ENCODE measurements around the gene DOCK6.
A peak's percentile ranks its signal among the peaks of the same experiment; 100 is the strongest.

DOCK6 gene

GRCh38 chr19:11201791-11202190 is 60.5 kb downstream of the DOCK6 start:
- intact Hi-C loops (cut with DNase I), result no loop called here
- DNase-seq, result no peak

GRCh38 chr19:11200931-11201330 is 61.4 kb downstream of the DOCK6 start:
- no peak for DNase-seq
- intact Hi-C loops (cut with DNase I), result no loop called here

DNA sequence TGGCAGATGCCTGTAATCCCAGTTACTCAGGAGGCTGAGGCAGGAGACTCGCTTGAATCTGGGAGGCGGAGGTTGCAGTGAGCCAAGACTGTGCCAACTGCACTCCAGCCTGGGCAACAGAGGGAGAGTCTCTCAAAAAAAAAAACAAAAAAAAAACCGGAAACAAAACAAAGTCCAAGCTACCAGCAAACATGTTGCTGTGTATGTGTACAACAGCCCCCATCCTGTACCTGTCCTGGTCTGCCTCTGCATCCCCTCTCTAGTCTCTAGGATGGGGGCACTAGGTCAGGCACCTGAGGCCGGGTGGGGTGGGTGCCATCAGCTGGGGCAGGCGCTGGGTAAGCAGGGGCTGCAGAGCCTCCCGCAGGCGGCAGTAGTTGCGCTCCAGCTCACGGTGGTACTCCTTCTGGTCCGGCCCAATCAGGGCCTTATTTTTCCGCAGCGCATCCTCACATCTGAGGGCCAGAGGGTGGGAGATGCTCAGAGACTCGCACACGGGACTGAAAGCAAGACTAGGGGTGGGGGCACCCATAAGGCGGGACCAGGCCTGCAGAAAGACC is 62.2 kb downstream of the DOCK6 start:
- intact Hi-C loops (cut with DNase I), result no loop called here
- no peak for DNase-seq

- intact Hi-C loops (cut with DNase I), result no loop called here
- DNase-seq, result no peak
Measured at GRCh38 chr19:11199517-11199916, 62.8 kb downstream of the DOCK6 start.

- no peak for DNase-seq
- intact Hi-C loops (cut with DNase I), result no loop called here
Measured at GRCh38 chr19:11198769-11199424, 63.4 kb downstream of the DOCK6 start.

DNA sequence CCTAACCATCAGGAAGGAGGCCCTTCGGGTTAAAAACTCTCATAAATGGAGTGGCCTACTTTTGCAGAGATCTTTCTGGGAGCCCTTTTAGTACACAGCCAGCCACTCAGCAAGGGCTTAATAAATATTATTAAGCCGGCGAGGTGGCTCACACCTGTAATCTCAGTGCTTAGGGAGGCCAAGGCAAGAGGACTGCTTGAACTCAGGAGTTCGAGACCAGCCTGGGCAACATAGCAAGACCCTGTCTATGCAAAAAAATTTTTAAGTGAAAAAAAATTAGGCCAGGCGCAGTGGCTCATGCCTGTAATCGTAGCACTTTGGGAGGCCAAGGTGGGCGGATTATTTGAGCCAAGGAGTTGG is 64.2 kb downstream of the DOCK6 start:
- intact Hi-C loops (cut with DNase I), result no loop called here
- DNase-seq, result no peak

GRCh38 chr19:11197291-11198174 is 64.8 kb downstream of the DOCK6 start, which contains the start of gene KANK2:
Gene KANK2 (minus strand): TSS chr19:11197545. CDS start chr19:11194511, 3,034 bp downstream.
- DNase-seq, result peak; percentile 64 to 96 (median 74)
- intact Hi-C loops (cut with DNase I), result no loop called here

DNA sequence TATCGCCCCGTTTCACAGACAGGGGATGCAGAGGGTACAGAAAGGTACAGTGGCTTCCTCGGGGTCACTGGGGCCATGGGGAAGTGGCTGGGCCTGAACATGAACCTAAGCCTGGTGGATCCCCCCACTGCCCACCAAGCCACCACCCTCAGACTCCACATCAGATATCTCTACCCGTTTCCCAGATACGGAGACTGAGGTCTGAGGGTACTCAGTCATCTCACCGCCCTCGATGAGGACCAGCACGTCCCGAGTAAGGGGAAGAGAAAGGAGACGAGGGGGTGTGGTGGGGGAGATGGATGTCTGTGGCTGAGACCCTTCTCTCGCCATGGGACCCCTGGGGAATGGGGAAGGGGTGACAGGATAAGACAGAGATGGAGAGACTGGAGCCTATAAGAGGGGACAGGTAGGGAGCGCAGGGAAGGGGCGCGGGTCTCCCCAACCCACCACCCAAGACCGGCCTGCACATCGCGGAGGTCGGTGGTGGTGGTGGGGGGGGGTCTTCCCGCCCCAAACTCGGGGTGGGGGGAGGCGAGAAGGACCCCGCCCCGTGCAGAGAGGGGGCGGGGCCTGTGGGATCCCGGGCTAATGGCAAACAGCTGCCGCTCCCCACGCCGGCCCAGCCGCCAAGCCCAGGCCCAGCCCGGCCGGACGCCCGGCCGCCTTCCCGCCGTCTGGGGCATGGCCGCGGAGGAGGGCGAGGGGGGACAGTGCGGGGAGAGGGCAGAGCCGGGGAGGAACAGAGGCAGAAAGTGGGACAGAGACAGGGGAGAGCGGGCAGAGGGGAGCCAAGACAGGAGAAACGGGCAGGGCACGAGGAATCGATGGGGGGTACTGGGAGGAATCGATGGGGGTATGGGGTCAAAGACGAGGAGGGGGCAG is 65.7 kb downstream of the DOCK6 start:
- no peak for DNase-seq
- intact Hi-C loops (cut with DNase I), result no loop called here

GRCh38 chr19:11195681-11196080 is 66.6 kb downstream of the DOCK6 start:
- intact Hi-C loops (cut with DNase I), result no loop called here
- DNase-seq, result no peak

- intact Hi-C loops (cut with DNase I), result no loop called here
- DNase-seq, result no peak
Measured at GRCh38 chr19:11194656-11195558, 67.4 kb downstream of the DOCK6 start.

DNA sequence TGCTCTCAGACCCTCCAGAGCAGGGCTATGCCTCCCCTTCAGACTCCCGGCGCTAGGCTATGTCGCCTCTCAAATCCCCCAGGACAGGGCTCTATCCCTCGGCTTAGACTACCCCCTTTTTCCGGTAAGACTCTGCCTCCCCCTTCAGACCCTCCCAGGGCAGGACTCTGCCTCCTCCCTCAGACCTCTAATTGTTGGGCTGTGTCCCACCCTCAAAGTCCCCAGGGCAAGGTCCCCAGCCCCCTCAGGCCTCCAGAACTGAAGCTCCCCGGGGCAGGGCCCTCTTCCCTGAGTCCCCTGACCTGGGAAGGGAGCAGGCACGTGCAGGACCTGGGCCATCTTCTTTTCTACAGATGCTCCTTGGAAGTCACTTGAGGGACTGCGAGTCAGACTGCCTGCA is 68.2 kb downstream of the DOCK6 start:
- no peak for DNase-seq
- intact Hi-C loops (cut with DNase I), result no loop called here

GRCh38 chr19:11192957-11193939 is 69.1 kb downstream of the DOCK6 start:
- intact Hi-C loops (cut with DNase I), result no loop called here
- DNase-seq, result peak in 1 of 10 donors; percentile 84

DNA sequence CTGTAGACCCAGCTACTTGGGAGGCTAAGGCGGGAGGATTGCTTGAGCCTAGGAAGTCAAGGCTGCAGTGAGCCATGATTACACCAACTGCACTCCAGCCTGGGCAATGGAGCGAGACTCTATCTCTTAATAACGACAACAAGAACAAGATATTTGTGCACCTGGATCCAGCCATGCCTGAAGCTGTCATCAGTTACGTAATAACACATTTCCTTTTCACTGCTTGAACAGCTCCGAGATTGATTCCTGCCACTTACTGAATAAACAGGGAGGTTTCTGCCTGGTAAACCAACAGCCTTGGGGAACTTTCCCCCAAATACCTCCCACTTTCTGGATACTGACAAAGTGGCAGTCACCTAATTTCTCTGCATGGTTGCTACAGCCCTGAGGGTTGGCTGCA is 70.4 kb downstream of the DOCK6 start:
- intact Hi-C loops (cut with DNase I), result no loop called here
- no peak for DNase-seq

- no peak for DNase-seq
- intact Hi-C loops (cut with DNase I), result no loop called here
Measured at GRCh38 chr19:11191273-11191755, 71.0 kb downstream of the DOCK6 start.

GRCh38 chr19:11190501-11190900 is 71.8 kb downstream of the DOCK6 start:
- intact Hi-C loops (cut with DNase I), result no loop called here
- DNase-seq, result no peak

DNA sequence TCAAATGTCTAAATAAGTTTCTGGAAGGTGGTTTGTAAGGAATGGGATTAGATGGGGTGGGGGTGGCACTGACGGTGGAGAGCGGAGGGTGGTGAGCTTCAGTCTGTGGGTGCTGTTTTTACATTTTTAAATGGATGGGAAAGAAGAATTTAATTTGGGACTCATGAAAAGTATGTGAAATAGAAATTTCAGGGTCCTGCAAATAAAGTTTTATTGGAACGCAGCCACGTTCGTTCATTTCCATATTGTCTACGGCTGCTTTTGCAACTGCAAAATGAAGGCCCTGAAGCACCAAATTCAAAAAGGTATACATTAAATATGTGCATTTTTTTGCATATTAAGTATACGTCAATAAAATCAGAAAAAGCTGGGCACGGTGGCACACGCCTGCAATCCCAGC is 74.9 kb downstream of the DOCK6 start:
- no peak for DNase-seq
- intact Hi-C loops (cut with DNase I), result no loop called here

GRCh38 chr19:11182994-11183393 is 79.3 kb downstream of the DOCK6 start:
- intact Hi-C loops (cut with DNase I), result no loop called here
- DNase-seq, result no peak

DNA sequence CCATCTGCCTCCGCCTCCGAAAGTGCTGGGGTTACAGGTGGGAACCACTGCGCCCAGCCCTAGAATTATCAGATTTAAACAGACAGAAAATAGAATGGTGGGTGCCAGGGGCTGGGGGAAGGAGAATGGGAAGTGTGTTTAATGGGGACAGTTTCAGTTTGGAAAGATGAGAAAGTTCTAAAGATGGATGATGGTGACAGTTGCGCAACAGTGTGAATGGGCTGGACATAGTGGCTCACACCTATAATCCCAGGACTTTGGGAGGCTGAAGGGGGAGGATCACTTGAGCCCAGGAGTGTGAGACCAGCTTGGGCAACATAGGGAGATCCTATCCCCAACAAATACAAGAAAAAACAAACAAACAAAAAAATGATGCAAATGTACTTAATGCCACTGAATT is 80.8 kb downstream of the DOCK6 start:
- no peak for DNase-seq
- intact Hi-C loops (cut with DNase I), result no loop called here
